Fibroblast of skin of scalp (primary cell): Measurements from ENCODE around the gene MARF1.
"Not testable (repeated sequence)": the region's sequence is repeated elsewhere in the genome, so short reads cannot be mapped to it uniquely, and the experiment has no call there.

Experiments used
- DNase-seq: peaks from one replicate; pipeline ENCODE4 v3.0.0-alpha.2; 2013

Gene MARF1

DNA sequence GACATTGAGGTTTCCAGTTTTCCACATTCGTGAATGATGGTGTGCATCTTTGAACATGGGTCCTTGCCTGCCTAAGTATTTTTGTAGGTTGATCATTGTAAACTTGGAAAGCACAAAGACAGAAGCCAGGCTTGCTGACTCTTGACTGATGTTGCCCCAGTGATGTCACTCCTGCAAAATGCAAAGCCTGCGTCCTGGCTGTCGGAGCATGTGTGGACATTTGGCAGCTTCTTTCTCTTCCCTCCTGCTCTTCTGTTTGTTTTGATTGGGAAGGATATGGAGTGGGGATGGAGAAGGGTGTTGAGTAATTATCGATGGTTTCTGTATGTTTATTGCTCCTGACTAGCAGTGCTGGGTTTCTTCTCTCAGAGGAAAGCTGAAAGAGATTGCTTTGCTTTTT lies 10.3 kb upstream of the MARF1 start:
- peak; percentile 87 for DNase-seq

DNA sequence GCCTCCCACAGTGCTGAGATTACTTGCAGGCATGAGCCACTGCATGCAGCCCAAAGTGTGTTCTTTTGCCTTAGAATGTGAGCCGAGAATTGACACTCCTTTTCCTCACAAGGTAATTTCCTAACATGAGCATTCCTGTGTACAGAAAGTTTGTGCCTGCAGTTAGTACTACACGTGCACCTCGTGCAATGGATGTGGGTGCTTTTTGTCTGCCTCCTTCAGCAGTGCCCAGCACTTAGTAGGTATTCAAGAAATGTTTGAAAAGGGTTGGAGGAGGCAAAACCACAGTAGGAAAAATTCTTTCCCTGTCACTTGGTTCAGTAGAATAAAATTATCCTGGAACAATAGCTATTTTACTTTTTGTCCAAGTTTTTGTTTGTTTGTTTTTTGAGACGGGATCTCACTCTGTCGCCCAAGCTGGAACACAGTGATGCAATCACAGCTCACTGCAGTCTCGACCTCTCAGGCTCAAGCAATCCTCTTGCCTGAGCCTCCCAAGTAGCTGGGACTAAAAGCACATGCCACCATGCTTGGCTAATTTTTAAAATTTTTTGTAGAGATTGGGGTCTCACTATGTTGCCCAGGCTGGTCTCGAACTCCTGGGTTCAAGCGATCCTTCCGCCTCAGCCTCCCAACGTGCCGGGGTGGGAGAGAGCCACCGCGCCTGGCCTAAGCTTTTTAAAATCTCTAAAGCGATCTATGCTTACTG lies 9.5 kb upstream of the MARF1 start:
- DNase-seq, result no peak

DNA sequence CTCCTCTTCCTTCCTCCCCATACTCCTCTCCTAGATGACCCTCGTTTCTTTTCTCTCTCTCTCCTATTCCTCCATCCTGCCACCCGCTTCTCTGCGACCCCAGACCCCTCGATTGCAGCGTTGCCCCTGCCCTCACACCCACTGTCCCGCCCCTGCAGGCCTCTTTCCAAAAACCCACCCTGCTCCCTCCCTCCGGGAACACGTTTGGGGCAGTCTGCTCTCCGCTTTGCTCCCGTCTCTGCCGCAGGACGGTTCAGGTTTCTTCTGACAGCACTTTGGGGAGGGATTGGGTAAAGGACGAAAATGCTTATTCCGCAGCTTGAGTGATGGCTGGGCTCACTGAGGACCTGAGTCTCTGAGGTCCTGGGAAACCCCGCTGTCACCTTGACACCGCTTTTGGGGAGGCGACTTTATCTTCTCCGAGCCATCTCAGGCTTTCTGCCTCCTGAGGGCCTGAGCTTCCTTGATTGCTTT lies 7.8 kb upstream of the MARF1 start:
- no peak for DNase-seq

GRCh38 chr16:15650019-15650697 lies 7.2 kb upstream of the MARF1 start, which contains the start of gene NDE1:
TSS of gene NDE1 (plus strand) at chr16:15650245. CDS start at chr16:15664779, 14,534 bp downstream.
- peak; percentile 89 for DNase-seq

DNA sequence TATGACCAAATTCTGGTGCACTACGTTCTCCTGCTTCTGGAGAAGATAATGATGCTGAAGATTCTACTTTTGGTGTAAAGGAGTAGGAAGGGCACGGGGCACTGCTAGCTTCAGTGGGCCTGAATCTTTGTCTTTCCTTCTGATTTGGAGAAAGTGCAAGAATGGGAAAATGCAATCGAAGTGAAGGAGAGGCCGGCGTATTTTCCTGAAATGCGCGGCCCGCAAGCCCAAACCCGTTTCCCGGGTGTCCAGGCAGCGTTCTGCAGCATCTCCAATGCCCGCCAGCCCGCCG lies 6.7 kb upstream of the MARF1 start:
- DNase-seq, result no peak

DNA sequence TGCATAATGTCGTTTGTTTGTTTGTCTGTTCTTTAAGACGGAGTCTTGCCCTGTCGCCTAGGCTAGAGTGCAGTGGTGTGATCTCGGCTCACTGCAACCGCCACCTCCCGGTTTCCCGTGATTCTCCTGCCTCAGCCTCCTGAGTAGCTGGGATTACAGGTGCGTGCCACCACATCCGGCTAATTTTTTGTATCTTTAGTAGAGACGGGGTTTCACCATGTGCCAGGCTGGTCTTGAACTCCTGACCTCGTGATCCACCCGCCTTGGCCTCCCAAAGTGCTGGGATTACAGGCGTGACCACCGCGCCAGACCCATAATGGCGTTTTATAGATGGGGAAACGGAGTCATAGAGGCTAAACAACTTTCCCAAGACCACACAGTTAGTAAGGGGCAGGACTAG lies 6.4 kb upstream of the MARF1 start:
- not testable (repeated sequence) for DNase-seq

- DNase-seq, result peak; percentile 58
These were observed 5.3 kb upstream of the MARF1 start for GRCh38 chr16:15648135-15648730.

DNA sequence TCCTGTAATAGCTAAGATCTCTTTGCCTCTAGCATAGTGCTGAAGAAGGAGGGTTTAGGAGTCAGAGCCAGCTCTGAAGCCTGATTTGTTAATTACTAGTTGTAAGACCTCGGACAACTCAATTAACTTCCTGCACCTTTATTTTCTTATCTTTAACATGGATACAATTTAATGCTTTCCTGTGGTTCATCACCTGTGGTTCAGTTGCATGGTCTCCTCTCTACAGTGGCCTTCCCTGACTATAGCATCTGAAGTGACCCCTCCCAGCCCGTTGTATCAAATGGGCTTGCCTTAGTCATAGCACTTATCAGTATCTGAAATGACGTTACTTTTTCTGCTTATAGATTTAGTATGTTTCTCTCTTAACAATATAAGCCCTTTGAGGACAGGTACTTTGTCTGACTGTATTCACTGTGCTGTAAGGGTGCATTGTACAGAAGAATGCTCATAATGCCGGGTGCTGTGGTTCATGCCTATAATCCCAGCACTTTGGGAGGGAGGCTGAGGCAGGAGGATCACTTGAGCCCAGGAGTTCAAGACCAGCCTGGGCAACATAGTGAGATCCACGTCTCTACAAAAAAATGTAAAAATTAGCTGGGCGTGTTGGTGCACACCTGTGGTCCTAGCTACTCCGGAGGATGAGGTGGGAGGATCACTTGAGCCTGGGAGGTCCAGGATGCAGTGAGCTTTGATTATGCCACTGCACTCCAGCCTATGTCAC lies 4.5 kb upstream of the MARF1 start:
- no peak for DNase-seq

- DNase-seq, result not testable (repeated sequence)
These were observed 3.8 kb upstream of the MARF1 start for GRCh38 chr16:15646557-15647293.

DNA sequence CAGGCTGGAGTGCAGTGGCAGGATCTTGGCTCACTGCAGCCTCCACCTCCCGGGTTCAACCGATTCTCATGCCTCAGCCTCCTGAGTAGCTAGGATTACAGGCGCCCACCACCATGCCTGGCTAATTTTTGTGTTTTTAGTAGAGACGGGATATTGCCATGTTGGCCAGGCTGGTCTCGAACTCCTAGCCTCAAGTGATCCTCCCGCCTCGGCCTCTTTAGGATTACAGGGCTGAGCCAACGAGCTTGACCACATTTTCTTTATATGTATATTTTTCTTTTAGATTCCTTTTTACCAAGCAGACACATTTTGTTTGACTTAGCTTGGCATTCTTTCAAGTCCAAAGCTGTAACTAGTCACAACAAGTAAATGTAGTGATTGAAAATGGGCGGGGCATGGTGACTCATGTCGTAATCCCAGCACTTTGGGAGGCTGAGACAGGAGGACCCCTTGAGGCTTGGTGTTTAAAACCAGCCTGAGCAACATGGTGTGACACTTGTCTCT lies 2.1 kb upstream of the MARF1 start:
- peak; percentile 96 for DNase-seq

GRCh38 chr16:15644267-15644961 lies 1.5 kb upstream of the MARF1 start:
- DNase-seq, result peak; percentile 56

GRCh38 chr16:15643946-15644250 lies 944 bp upstream of the MARF1 start:
- no peak for DNase-seq

- peak; percentile 46 for DNase-seq
These were observed 352 bp downstream of the MARF1 start for GRCh38 chr16:15642557-15643047.

DNA sequence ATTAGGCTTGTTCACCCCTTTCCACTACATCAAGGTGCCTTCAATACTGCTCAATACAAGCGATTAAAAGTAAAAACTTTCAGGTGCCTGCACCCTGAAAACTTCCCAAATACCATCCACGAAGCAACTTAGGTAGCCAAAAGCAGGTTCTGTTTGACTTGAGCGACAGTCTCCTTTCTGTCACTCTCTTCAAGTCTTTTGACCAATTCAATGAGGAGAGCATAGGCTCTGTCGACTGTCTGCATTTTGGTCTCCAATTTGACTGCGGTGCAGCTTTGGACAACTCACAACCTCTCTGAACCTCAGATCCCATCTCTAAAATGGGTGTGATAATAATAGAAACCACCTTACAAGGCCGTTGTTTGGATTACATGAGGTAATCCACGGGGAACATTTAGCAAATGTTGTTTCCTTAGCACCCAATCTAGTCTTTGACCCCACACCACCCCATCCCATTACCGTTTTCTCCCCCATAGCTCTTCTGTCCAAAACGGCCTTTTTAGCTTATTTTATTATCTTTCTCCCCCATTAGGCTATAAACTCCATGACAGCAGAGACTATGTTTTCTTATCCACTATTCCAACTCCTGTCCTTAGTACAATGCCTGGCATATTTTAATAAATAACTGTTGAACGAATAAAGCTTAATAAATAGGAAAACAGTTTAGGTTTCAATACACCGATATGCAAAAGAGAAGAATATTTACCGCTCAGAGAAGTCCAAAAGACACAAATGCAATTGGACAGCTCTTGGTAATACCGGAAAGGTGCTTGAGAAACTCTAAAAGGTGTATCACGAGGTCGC lies 999 bp downstream of the MARF1 start:
- no peak for DNase-seq

DNA sequence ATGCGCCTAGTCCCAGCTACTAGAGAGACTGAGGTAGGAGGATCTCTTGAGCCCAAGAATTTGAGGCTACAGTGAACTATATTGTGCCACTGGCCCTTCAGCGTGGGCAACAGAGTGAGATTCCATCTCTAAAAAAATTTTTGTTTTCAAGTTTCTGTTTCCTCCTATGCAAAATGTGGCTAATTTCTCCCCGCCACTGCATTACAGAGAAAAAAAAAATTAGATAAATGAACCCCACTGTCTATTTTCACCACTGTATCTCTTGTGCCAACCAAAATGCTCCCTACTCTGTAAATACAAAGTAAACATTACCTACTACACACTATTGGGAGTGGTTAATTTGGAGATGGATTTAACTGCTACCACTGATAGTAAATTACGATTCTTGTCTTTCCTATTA lies 2.0 kb downstream of the MARF1 start:
- no peak for DNase-seq

DNA sequence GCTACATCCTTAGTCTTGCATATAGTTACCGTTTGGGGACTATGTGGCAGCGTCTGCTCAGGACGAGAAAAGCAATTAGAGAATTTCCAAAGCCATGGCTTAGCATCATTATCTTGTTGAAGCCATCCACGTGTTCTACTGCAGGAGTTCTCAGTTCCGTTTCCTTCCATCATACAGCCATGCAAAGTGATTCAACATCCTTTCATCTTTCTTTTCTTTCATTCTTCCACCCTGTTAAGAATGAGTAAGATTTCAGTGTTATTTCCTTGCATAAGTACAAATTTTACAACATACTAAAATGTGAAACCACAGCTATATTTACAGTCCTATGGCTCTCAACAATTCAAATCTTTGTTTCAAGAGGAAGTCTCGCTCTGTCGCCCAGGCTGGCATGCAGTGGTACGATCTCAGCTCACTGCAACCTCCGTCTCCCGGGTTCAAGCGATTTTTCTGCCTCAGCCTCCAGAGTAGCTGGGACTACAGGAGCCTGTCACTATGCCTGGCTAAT lies 3.8 kb downstream of the MARF1 start:
- DNase-seq, result no peak

GRCh38 chr16:15636392-15636873 lies 6.5 kb downstream of the MARF1 start:
- DNase-seq, result no peak

DNA sequence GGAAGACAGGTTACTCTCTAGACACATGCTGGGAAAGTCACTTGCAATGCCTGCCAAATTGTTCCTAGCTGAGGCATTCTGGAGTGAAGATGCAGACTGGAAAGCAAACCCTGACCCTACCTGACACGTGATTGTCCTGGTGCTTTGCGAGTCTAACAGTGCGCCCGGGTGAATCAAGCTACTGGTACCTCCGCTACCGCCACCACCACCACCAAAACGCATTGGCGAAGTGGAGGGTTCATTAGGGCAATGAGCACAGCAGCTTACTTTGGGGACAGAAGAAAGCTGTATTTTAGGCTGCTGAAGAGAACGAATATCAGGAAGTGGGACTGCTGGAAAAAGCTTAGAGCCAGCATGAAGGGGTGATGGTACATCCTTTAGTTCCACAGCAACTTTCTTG lies 7.0 kb downstream of the MARF1 start:
- DNase-seq, result no peak

DNA sequence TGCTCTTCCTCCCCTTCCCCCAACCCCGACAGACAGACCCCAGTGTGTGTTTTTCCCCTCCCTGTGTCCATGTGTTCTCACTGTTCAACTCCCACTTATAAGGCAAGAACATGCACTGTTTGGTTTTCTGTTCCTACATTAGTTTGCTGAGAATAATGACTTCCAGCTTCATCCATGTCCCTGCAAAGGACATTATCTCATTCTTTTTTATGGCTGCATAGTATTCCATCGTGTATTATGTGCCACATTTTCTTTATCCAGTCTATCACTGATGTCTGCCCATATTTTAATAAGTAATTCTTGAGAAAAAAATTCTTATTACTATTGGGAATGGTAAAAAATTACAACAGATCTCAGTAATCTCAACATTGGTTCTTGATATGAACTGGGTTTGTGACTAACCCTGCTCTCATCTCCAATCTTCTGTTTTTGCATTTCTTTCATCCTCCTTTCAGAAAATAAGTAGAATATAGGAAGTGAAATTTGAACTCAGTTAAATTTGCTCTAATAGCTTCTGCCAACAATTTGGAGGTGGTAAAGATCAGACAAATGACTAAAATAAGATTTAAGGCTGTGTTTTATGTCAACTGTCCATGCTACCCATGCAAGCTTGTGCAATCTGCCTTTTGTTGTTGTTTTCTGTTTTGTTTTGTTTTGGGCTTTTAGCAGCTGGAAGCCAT lies 11.1 kb downstream of the MARF1 start:
- no peak for DNase-seq

DNA sequence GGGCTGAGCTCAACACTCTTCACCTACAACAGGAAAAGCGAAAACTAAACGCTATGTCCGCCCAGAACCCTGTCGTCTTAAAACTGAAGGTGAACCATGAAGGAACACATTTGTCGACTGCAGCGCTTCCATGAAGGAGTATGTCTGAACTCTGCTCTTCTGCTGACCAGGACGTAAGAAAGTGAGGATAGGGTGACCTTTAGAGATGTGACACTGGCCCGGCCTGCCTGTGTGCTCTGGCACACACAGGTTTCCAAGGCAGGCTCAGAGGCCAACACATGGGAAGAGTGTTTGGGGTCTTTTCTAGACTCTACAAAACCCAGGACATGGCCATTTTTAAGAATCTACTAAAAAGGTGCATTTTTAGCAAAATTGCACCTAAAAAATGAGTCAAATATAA lies 21.1 kb downstream of the MARF1 start:
- no peak for DNase-seq
